NCI-H2107 treated with DMSO at 0.1 percent for 48 hours (cell line): ENCODE results near the gene PNPLA2.

Experiments
- DNase-seq: peaks from one replicate; lab custom pipeline; 2025; ENCODE audit not compliant: unreplicated experiment; lab: John Stamatoyannopoulos, UW

Gene PNPLA2

GRCh38 chr11:843086-843734 lies 24.5 kb downstream of the PNPLA2 start:
- DNase-seq = no peak

DNA sequence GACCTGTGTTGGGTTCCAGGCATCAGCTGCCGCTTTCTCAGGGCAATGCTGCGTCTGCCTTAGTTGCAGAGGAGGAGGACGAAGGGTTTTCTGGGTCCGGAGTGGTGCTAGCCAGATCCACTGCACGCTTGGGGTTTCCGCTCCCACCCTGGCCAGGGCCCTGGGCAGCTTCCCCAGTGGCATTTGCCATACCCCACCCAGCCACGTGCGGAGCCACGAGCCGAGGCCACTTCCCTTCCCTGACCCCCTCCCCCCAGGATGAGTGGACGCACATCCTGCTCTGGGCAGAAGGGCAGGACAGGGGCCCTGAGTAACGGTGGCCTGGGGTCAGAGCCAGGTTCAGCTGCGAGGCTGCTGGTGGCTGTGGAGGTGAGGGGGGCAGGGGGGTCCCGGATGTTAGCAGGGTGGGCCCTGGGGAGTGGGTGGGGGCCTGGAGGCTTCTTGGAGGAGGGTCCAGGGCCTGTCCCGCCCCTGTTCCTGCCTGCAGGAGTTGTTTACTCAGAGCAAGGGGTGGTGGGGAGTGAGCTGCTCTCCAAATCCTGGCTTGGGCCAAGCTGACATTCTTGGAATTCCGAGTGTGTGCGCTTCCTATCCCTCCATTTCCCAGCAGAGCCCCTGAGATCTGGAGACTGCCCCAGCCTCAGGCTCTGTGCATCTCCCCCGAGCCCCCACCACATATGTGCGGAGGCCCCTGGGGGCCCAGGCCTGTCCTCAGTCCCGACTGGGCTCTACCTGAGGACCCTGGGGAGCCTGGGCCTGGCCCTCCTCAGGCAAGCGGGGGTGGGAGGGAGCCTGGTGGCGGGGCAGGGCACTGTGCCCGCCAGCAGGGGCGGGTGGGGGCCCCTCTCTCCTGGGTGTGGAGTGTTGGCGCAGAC lies 25.3 kb downstream of the PNPLA2 start:
- no peak for DNase-seq

DNA sequence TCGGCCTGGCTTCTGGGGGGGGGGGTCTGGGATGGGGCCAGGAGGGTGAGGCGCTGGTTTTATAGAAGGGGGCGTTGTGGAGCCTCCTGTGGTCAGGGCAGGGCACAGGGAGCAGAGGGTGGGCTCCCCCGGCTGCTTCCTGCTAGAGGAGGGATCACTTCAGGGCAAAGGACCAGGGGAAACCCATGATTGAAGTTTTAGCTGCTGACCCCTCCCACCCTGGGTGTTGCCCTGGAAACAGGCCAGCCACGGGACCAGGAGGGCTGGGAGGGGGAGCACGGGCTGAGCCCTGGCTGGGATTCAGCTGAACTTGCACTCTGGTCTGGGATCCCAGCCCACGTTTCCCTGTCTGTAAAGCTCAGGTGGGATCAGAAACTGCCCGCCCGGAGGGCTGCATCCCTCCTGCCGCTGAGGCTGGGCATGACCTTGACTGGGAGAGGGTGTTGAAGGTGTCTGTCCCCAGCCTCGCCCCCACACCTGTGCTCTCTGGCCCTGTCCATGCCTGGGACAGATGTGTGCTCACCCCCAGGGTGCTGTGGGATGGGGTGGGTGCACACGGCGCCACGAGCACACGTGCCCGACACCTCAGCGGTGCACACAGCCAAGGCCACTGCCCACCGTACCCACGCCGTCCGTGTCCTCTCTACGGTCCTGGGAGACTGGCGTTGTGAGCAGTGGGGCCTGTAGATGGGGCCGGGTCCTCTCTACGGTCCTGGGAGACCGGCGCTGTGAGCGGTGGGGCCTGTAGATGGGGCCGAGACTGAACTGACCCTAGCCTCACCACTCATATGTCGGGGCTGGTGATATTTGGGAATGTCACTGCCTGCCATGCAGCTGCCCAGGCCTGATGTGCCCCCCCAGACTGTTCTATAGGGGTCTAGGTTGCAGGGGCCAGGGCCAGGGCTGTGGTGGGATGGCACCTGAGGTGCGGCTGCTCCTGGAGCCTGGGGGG lies 26.3 kb downstream of the PNPLA2 start:
- DNase-seq = no peak

DNA sequence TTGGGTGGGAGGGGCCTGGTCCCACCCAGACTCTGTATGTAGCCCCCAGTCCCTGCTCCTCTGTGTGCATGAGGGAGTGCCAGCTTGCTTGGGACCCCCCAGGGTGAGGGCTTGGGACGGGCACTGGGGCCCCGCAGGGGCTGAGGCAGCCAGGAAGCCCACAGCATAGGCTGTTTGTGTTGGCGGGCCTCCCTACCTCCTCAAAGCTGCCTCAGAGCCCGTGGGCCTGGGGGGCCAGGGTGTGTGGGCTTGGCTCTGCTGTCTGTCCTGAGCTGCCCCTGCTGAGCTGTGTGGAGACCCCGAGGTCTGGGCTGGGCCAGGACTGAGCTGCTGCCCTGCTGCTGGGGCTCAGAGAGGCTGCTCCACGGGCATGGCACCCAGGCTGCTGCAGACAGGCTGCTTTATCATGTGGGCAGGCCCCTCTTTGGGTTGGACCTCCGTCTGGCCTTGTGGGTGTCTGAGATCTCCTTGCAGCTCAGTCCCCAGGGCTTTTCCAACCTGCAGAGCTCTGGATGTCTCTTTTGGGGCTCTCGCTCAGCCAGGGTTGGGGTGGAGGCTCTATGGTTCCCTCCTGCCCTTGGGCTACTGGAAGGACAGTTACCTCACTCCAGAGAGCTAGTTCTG lies 27.3 kb downstream of the PNPLA2 start:
- no peak for DNase-seq

- DNase-seq = no peak
Observed at GRCh38 chr11:846496-847098, 27.9 kb downstream of the PNPLA2 start.

GRCh38 chr11:847876-848275 lies 29.2 kb downstream of the PNPLA2 start:
- no peak for DNase-seq

- DNase-seq = no peak
Observed at GRCh38 chr11:848380-848931, 29.7 kb downstream of the PNPLA2 start.

GRCh38 chr11:849104-849824 lies 30.6 kb downstream of the PNPLA2 start:
- peak; percentile 36 for DNase-seq

- DNase-seq = no peak
Observed at GRCh38 chr11:849951-850774, 31.4 kb downstream of the PNPLA2 start.

DNA sequence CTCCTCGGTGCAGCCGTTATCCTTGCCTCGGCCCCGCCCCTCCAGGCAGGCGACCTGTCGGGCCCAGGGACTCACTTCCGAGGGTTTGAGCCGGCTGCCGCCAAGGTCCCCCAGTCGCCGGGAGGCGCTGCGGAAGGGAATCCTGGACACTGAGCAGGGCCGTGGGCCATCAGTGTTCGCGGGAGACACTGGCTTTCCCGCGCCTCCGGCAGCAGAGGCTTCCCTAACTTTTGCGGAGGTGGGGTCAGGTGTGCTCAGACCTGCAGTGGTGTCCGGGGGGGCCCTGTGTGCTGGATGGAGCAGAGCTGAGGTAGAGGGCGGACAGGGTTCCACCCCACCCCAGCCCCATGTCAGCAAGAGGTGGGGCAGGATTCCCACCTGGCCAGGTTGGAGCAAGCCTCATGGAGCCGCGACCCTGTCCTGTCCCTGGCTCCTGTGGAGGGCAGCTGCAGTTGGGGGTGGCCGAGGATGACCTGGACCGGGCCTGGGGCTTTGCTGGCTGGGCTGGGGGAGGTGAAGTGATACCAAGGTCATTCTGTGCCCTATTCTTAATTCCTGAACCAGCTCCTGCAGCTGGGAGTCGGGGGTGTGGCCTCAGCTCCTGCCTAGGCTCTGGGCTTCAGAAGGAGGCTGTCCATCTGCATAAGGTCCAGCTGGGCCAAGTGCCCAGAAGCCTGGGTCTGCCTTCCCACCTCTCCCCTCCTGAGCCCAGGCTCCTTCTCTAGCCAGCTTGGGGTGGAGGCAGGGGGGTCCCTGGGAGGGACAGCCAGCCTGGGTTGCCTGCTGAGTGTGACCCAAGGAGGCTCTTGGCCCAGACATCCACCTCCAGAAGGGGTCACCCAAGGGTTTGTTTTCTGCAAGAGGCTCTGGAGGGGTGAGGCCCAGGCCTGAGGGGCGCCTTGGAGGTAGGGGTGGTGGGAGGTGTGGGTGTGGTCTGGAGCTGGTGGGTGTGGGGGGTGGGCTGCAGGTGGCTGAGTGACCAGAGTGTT lies 32.4 kb downstream of the PNPLA2 start:
- no peak for DNase-seq

DNA sequence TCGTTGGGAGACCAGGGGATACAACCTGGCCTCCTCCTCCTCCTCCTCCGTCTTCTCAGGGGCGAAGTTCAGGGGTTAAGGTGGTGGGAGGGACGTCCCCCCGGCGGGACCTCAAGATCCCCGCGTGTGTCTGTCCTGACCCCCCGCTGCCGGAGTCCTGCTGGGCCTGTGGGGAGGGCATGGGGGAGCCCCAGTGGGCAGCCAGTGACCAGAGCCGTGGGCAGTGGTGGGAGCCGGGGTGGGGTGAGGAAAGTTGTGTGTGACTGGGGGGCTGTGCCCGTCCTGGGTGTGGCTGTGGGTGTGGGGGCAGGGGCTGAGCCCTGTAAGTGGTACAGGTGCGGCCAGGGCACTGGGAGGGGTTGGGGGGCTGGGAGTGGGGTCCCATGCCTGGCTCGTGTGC lies 34.0 kb downstream of the PNPLA2 start:
- DNase-seq = no peak

- no peak for DNase-seq
Observed at GRCh38 chr11:853682-854448, 35.2 kb downstream of the PNPLA2 start.

- DNase-seq = no peak
Observed at GRCh38 chr11:854601-855329, 36.1 kb downstream of the PNPLA2 start.

DNA sequence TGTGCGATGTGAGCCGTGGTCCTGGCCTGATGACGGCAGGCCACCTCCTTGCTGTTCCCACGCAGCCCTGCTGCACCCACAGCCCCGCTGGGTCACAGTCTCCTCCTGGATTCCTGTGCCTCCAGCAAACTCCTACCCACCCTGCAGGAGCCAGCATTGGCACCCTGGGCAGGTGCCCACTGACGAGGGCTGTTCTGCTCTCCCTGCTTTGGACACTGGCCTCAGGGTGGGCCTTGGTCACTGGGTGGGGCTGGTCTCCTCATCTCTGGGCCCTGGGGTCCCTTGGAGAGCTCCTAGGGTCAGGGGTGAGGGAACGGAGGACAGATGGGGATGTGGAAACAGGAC lies 36.6 kb downstream of the PNPLA2 start:
- no peak for DNase-seq

GRCh38 chr11:855796-856195 lies 37.1 kb downstream of the PNPLA2 start:
- DNase-seq = no peak

GRCh38 chr11:856397-856796 lies 37.7 kb downstream of the PNPLA2 start:
- DNase-seq = no peak
